Type B pancreatic cell (in vitro differentiated cells): Measurements from ENCODE around the gene CSRP1. TPM values are rescaled to one million over a fixed set of nuclear protein-coding genes. Genes with fewer than 3 reads are reported as not detected.
A peak's percentile ranks its signal among the peaks of the same experiment; 100 is the strongest.

Experiments
- DNase-seq: peaks from one replicate; pipeline ENCODE4 v3.0.0; 2021; ENCODE audit warnings: mixed read lengths; ENCODE audit not compliant: unreplicated experiment; ENCODE audit errors: extremely low spot score
- H3K27ac Mint-ChIP-seq: 2 replicates; pipeline ENCODE4 v1.8.0; 2021; ENCODE audit warnings: mild to moderate bottlenecking, mixed read lengths
- H3K27me3 Mint-ChIP-seq: 2 replicates; pipeline ENCODE4 v1.8.0; 2021; ENCODE audit warnings: mixed read lengths
- H3K36me3 Mint-ChIP-seq: 2 replicates; pipeline ENCODE4 v1.8.0; 2021; ENCODE audit warnings: mixed read lengths
- H3K4me1 Mint-ChIP-seq: one replicate; pipeline ENCODE4 v1.8.0; 2021; ENCODE audit warnings: mixed read lengths; ENCODE audit not compliant: unreplicated experiment
- H3K4me3 Mint-ChIP-seq: 2 replicates; pipeline ENCODE4 v1.8.0; 2021; ENCODE audit warnings: mild to moderate bottlenecking, mixed read lengths
- H3K9me3 Mint-ChIP-seq: 2 replicates; pipeline ENCODE4 v1.8.0; 2021; ENCODE audit warnings: mixed read lengths
- total RNA-seq: library from RNA; stranded (reverse); gene quantifications from 2 replicates; pipeline ENCODE4 v1.2.1, GENCODE V29; 2021; ENCODE audit warnings: low replicate concordance
- TF ChIP-seq, protein P1 (sequence below): fragments of 200-600 bp; sonication (generic); conservative IDR thresholded peaks from 2 replicates; pipeline ENCODE4 v1.5.0; 2021; ENCODE audit warnings: antibody characterized with exemption, mild to moderate bottlenecking

Gene CSRP1
- total RNA-seq, 1 donor from 2014 or later: 7.3 TPM

GRCh38 chr1:201445310-201445709 lies 61.6 kb downstream of the CSRP1 start:
- TF ChIP-seq, protein P1, sequence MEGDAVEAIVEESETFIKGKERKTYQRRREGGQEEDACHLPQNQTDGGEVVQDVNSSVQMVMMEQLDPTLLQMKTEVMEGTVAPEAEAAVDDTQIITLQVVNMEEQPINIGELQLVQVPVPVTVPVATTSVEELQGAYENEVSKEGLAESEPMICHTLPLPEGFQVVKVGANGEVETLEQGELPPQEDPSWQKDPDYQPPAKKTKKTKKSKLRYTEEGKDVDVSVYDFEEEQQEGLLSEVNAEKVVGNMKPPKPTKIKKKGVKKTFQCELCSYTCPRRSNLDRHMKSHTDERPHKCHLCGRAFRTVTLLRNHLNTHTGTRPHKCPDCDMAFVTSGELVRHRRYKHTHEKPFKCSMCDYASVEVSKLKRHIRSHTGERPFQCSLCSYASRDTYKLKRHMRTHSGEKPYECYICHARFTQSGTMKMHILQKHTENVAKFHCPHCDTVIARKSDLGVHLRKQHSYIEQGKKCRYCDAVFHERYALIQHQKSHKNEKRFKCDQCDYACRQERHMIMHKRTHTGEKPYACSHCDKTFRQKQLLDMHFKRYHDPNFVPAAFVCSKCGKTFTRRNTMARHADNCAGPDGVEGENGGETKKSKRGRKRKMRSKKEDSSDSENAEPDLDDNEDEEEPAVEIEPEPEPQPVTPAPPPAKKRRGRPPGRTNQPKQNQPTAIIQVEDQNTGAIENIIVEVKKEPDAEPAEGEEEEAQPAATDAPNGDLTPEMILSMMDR: no peak
- no peaks in the 10 kb centered on the region for H3K27me3 Mint-ChIP-seq
- no peak overlapping the region for H3K4me3 Mint-ChIP-seq

DNA sequence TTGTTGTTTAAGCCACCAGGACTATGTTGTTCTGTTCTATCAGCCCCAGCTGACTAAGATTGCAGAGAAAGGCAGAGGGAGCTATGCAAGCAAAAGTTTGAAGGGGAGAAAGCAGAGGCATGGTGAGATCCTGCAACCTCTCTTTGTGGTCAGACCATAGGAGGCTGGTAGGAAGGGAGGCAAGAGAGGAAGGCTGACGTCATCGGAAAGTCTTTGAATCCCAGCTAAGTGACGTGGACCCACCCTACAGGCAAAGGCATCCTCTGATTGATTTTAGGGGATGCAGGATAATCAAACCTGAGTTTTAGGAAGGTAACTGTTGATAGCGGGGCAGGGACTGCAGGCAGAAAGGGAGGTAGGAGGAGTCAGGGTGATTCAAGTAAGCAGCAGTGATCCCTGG lies 62.1 kb downstream of the CSRP1 start:
- H3K9me3 Mint-ChIP-seq: peaks cover 4% of the 10 kb centered on the region
- H3K4me3 Mint-ChIP-seq: no peak overlapping the region
- peaks cover 15% of the 10 kb centered on the region for H3K4me1 Mint-ChIP-seq
- TF ChIP-seq, protein P1: no peak
- peaks cover 2% of the 10 kb centered on the region for H3K36me3 Mint-ChIP-seq
- no peak overlapping the region for H3K27ac Mint-ChIP-seq
- peaks cover under 1% of the 10 kb centered on the region for H3K27me3 Mint-ChIP-seq
- no peak for DNase-seq

More at GRCh38 chr1:201445310-201445709, 61.6 kb downstream of the CSRP1 start:
- Mint-ChIP-seq H3K36me3 (no peaks in the 10 kb centered on the region), H3K9me3 (peaks cover 4% of the 10 kb centered on the region), H3K4me1 (peaks cover 20% of the 10 kb centered on the region), H3K27ac (no peak overlapping the region)
- DNase-seq: no peak

GRCh38 chr1:201443747-201444146 lies 63.2 kb downstream of the CSRP1 start:
- H3K36me3 Mint-ChIP-seq: peaks cover 4% of the 10 kb centered on the region

GRCh38 chr1:201436969-201437368 lies 70.0 kb downstream of the CSRP1 start:
- Mint-ChIP-seq H3K27ac (no peak overlapping the region), H3K36me3 (peaks cover 4% of the 10 kb centered on the region), H3K27me3 (peaks cover 7% of the 10 kb centered on the region), H3K9me3 (peaks cover 4% of the 10 kb centered on the region), H3K4me3 (no peak overlapping the region), H3K4me1 (peaks cover 9% of the 10 kb centered on the region)
- DNase-seq: no peak
- TF ChIP-seq, protein P1: no peak

More at GRCh38 chr1:201443747-201444146, 63.2 kb downstream of the CSRP1 start:
- peaks cover 3% of the 10 kb centered on the region for H3K27me3 Mint-ChIP-seq
- peaks cover 4% of the 10 kb centered on the region for H3K9me3 Mint-ChIP-seq
- TF ChIP-seq, protein P1: no peak
- DNase-seq: no peak
- H3K4me1 Mint-ChIP-seq: peaks cover 15% of the 10 kb centered on the region
- H3K27ac Mint-ChIP-seq: no peak overlapping the region
- no peak overlapping the region for H3K4me3 Mint-ChIP-seq

DNA sequence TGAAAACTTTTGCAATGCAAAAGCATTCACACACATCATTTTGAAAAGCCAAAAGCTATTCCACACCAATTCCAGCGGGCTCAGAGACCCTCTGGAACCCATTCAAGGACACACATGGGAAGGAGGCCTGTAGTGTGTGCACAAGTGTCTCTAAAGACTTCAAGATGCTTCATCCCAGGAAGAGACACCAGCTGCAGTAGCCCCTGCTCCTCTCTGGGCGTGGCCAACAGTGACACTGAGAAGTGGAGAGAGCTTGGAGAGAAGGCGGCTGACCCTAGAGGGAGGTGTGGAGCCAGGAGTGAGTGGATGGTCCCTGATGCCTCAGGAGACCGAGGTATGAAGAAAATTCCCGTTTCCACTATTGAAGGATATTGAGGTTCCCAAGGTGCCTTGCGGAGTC lies 70.5 kb downstream of the CSRP1 start:
- H3K4me3 Mint-ChIP-seq: no peak overlapping the region
- TF ChIP-seq, protein P1: no peak
- peaks cover 7% of the 10 kb centered on the region for H3K27me3 Mint-ChIP-seq

GRCh38 chr1:201434266-201434665 lies 72.7 kb downstream of the CSRP1 start:
- no peaks in the 10 kb centered on the region for H3K9me3 Mint-ChIP-seq
- peaks cover 9% of the 10 kb centered on the region for H3K4me1 Mint-ChIP-seq
- TF ChIP-seq, protein P1: no peak
- peaks cover 7% of the 10 kb centered on the region for H3K27me3 Mint-ChIP-seq
- H3K4me3 Mint-ChIP-seq: no peak overlapping the region
- H3K27ac Mint-ChIP-seq: no peak overlapping the region
- H3K36me3 Mint-ChIP-seq: no peaks in the 10 kb centered on the region
- no peak for DNase-seq

More for the DNA sequence above, 70.5 kb downstream of the CSRP1 start:
- Mint-ChIP-seq H3K27ac (peak overlapping the region; percentile 83), H3K4me1 (peaks cover 9% of the 10 kb centered on the region), H3K9me3 (peaks cover 2% of the 10 kb centered on the region), H3K36me3 (peaks cover 4% of the 10 kb centered on the region)
- DNase-seq: no peak
